ENCODE measurements around the gene LMBR1.

Gene LMBR1

DNA sequence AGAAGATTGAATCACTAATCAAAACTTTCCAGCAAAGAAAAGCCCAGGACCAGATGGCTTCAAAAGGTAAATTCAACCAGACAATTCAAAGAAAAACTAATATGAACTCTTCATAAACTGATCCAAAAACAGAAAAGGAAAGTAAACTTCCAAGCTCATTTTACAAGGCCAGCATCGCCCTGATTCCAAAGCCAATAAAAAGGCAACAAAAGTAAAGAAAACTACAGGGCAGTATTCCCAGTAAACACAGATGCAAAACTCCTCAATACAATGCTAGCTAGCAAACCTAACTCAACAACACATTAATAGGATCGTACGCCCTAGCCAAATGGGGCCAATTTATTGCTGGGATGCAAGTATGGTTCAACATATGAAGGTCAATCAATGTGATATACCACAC is 199.4 kb downstream of the LMBR1 start:
- no peaks in the 10 kb centered on the region for H3K36me3 ChIP-seq
- TF ChIP-seq, protein P1, sequence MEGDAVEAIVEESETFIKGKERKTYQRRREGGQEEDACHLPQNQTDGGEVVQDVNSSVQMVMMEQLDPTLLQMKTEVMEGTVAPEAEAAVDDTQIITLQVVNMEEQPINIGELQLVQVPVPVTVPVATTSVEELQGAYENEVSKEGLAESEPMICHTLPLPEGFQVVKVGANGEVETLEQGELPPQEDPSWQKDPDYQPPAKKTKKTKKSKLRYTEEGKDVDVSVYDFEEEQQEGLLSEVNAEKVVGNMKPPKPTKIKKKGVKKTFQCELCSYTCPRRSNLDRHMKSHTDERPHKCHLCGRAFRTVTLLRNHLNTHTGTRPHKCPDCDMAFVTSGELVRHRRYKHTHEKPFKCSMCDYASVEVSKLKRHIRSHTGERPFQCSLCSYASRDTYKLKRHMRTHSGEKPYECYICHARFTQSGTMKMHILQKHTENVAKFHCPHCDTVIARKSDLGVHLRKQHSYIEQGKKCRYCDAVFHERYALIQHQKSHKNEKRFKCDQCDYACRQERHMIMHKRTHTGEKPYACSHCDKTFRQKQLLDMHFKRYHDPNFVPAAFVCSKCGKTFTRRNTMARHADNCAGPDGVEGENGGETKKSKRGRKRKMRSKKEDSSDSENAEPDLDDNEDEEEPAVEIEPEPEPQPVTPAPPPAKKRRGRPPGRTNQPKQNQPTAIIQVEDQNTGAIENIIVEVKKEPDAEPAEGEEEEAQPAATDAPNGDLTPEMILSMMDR (IDR thresholded peaks at IDR 0.05; ENCODE audit: low read depth, low read length) = no peak
- no peaks in the 10 kb centered on the region; the same call in 1 of the 2 replicates for H3K9me3 ChIP-seq
- no peak overlapping the region for H3K4me3 ChIP-seq (ENCODE audit: low read depth, low read length)
- no peaks in the 10 kb centered on the region for H3K27me3 ChIP-seq
- no peak for DNase-seq
- H3K4me1 ChIP-seq = no peaks in the 10 kb centered on the region

DNA sequence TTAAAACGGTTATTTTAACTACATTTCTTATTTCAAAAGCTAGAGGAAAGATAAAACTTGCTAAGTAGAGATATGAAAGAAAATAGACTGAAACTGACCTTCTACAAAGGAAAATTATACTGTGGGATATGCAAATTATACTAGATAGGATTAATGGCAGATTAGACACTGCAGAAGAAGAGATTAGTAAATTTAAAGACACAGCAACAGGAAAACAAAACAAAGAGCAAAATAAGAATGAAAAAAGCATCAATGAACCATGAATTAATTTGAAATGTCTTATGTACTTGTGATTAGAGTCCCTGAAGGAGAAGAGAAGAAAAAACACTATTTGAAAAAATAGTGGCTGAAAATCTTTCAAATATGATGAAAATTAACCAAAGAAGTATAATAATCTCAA is 200.1 kb downstream of the LMBR1 start:
- TF ChIP-seq, protein P1 (IDR thresholded peaks at IDR 0.05; ENCODE audit: low read depth, low read length) = no peak
- Histone ChIP-seq H3K27me3 (no peaks in the 10 kb centered on the region), H3K9me3 (no peaks in the 10 kb centered on the region; the same call in 1 of the 2 replicates), H3K4me3 (ENCODE audit: low read depth, low read length) (no peak overlapping the region), H3K4me1 (no peaks in the 10 kb centered on the region), H3K36me3 (no peaks in the 10 kb centered on the region)
- no peak for DNase-seq

DNA sequence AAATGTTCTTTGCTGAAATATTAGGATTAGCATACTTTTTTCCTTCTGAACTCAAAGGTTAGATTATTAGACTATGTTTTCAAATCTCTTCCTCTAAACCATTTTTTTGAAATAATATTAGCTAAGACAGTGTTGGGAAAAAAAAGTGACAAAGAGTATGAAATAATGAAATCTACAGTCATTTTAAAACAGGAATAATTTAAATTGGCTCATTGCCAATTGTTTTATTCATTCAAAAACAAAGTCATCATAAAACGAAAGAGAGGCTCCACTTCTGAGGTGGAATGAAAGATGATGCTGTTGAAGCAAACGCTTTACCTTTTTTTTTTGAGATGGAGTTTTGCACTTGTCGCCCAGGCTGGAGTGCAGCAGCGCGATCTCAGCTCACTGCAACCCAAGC is 201.2 kb downstream of the LMBR1 start:
- Histone ChIP-seq H3K4me1 (peaks cover 5% of the 10 kb centered on the region; the same call in 1 of the 2 replicates), H3K4me3 (ENCODE audit: low read depth, low read length) (no peak overlapping the region), H3K9me3 (no peaks in the 10 kb centered on the region), H3K36me3 (no peaks in the 10 kb centered on the region), H3K27me3 (no peaks in the 10 kb centered on the region)
- DNase-seq = no peak
- TF ChIP-seq, protein P1 (IDR thresholded peaks at IDR 0.05; ENCODE audit: low read depth, low read length) = no peak

DNA sequence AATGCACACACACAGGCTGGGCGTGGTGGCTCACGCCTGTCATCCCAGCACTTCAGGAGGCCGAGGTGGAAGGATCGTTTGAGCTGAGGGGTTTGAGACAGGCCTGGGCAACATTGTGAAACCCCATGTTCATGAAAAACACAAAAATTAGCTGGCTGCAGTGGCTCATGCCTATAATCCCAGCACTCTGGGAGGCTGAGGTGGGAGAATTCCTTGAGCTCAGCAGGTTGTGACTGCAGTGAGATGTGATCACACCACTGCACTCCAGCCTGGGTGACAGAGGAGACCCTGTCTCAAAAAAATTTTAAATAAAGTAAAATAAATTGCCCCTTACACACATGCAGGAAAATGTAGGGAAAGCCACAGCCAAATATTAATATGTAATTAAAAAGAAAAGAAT is 208.3 kb downstream of the LMBR1 start:
- Histone ChIP-seq H3K36me3 (no peaks in the 10 kb centered on the region), H3K9me3 (no peaks in the 10 kb centered on the region), H3K27me3 (no peaks in the 10 kb centered on the region), H3K4me3 (ENCODE audit: low read depth, low read length) (no peak overlapping the region), H3K4me1 (peaks cover 5% of the 10 kb centered on the region; the same call in 1 of the 2 replicates)
- no peak for DNase-seq
- TF ChIP-seq, protein P1 (IDR thresholded peaks at IDR 0.05; ENCODE audit: low read depth, low read length) = no peak

DNA sequence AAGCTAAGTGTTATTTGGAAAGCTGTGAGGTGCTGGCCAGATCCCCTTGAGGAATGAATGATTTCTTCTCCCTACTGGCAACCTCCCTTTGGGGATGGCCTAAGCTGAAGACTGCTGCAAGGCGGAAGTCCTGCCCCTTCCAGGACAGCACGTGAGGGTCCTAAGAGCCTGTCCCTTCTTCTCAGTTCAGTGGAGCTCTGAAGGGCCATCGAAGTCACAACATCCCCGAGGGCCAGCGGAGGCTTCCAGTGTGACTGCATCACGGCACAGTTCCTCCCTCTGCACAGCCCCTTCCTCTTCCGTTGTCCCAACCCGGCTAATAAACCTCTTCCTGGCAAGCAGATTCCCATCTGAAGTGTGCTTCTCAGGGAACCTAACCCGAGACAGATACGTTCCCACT is 208.7 kb downstream of the LMBR1 start:
- peaks cover 5% of the 10 kb centered on the region; the same call in 1 of the 2 replicates for H3K4me1 ChIP-seq
- no peaks in the 10 kb centered on the region for H3K36me3 ChIP-seq
- H3K27me3 ChIP-seq = no peaks in the 10 kb centered on the region
- TF ChIP-seq, protein P1 (IDR thresholded peaks at IDR 0.05; ENCODE audit: low read depth, low read length) = no peak
- H3K9me3 ChIP-seq = no peaks in the 10 kb centered on the region
- no peak for DNase-seq
- no peak overlapping the region for H3K4me3 ChIP-seq (ENCODE audit: low read depth, low read length)

DNA sequence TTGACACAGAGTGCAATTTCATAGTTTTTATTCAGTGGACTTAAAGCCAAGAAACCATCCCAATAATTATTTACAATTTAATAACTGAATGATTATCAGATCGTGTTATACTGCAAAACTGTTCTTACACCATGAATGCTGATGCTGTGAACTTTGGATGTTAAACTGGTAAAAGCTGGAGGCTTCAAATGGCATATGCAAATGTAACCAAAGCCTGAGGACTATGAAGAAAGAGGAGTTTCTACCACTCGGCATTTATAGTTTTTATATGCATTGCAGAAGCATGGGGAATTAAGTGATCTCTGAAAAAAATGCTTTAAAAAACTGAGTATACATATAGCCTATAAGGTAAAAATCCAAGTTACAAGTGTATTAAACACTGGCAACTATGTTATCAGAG is 210.1 kb downstream of the LMBR1 start:
- TF ChIP-seq, protein P1 (IDR thresholded peaks at IDR 0.05; ENCODE audit: low read depth, low read length) = no peak
- Histone ChIP-seq H3K36me3 (no peaks in the 10 kb centered on the region), H3K9me3 (no peaks in the 10 kb centered on the region), H3K27me3 (no peaks in the 10 kb centered on the region), H3K4me1 (peaks cover 5% of the 10 kb centered on the region; the same call in 1 of the 2 replicates), H3K4me3 (ENCODE audit: low read depth, low read length) (no peak overlapping the region)
- no peak for DNase-seq

All from BE2C (cell line).